ENCODE measurements around the gene CLP1.

GRCh38 chr11:57622263-57622662 lies 35.3 kb upstream of the CLP1 start:
- TF ChIP-seq CTCF (conservative IDR thresholded peaks at IDR 0.05; ENCODE audit: low read depth, low read length) (no peak), EZH2 (IDR thresholded peaks at IDR 0.05; ENCODE audit: borderline replicate concordance, low read depth, low read length, poor library complexity, severe bottlenecking) (no peak)

Measured in A673 (cell line).